A549 (cell line): ENCODE data around the gene NPAS2. TPM values are rescaled to one million over a fixed set of nuclear protein-coding genes. Genes with fewer than 3 reads are reported as not detected.
A peak's percentile ranks its signal among the peaks of the same experiment; 100 is the strongest.

Experiments used
- ATAC-seq, 2 experiments: fragments of 200-7000 bp in 1 of 2; fragments of >200 bp in 1 of 2; cut with Nextera tagmentation in 1 of 2; cut with Tn5 transposase in 1 of 2; 3 replicates each; pipeline versions ENCODE4 v1.8.0 to v1.9.1; 2018 to 2020; ENCODE audit warnings: mild to moderate bottlenecking in 1 of 2, moderate library complexity in 1 of 2
- CTCF ChIA-PET: fragments of 300-600 bp; sonication (Branson Sonifier 250); formaldehyde crosslinking; extraction: SDS; loops from one replicate; lab custom pipeline; 2021; ENCODE audit warnings: antibody characterized with exemption, inconsistent platforms; lab: Yijun Ruan, JAX
- POLR2A ChIA-PET: fragments of 350-600 bp; formaldehyde crosslinking; extraction: SDS; loops from one replicate; lab custom pipeline; 2021; ENCODE audit warnings: antibody characterized with exemption, inconsistent platforms; lab: Yijun Ruan, JAX
- DNase-seq, 2 experiments: peaks; one replicate each; pipeline versions ENCODE4 v3.0.0 to v3.0.0-alpha.2; 2011 to 2016; ENCODE audit warnings: low read depth in 1 of 2, low spot score in 1 of 2
- FAIRE-seq: peaks from 2 replicates; lab custom pipeline; 2011; peaks lifted over from hg19 to GRCh38; lab: Jason Lieb, UNC
- H3K27ac ChIP-seq, 2 experiments: fragments of >200 bp; sonication (Bioruptor Twin); formaldehyde crosslinking; 3 replicates each; pipeline ENCODE4 v1.5.1; 2016 to 2017
- H3K4me1 ChIP-seq: fragments of >200 bp; sonication (Bioruptor Twin); formaldehyde crosslinking; 3 replicates; pipeline ENCODE4 v1.6.1; 2016
- H3K4me2 ChIP-seq: fragments of >200 bp; sonication (Bioruptor Twin); formaldehyde crosslinking; 3 replicates; pipeline ENCODE4 v1.6.1; 2016
- H3K4me3 ChIP-seq: fragments of >200 bp; sonication (Bioruptor Twin); formaldehyde crosslinking; 3 replicates; pipeline ENCODE4 v1.5.1; 2016
- H3K9me3 ChIP-seq: fragments of >200 bp; sonication (Bioruptor Twin); formaldehyde crosslinking; 3 replicates; pipeline ENCODE4 v1.6.1; 2016
- CEBPB ChIP-seq, 2 experiments: fragments of >200 bp in 1 of 2; sonication (Bioruptor Twin) in 1 of 2; formaldehyde crosslinking in 1 of 2; IDR thresholded peaks; 2 replicates each; pipeline ENCODE4 v1.6.1; 2012 to 2016
- CHD2 ChIP-seq: fragments of 150-350 bp; IDR thresholded peaks from 2 replicates; pipeline ENCODE4 v1.6.1; 2014; ENCODE audit warnings: low read length; ENCODE audit not compliant: partially characterized antibody
- CHD4 ChIP-seq: fragments of 200-600 bp; sonication (generic); IDR thresholded peaks from 2 replicates; pipeline ENCODE4 v1.6.1; 2016; ENCODE audit warnings: antibody characterized with exemption, mild to moderate bottlenecking, borderline replicate concordance
- CTCF ChIP-seq: fragments of >200 bp; sonication (Bioruptor Twin); formaldehyde crosslinking; IDR thresholded peaks from 3 replicates; pipeline ENCODE4 v1.5.1; 2016
- ELK1 ChIP-seq: fragments of 150-350 bp; IDR thresholded peaks from 2 replicates; pipeline ENCODE4 v1.6.1; 2014; ENCODE audit warnings: low read depth, mild to moderate bottlenecking, low read length
- FOSL2 ChIP-seq, 2 experiments: fragments of 450-650 bp in 1 of 2; fragments of >200 bp in 1 of 2; sonication (Bioruptor Twin) in 1 of 2; formaldehyde crosslinking; IDR thresholded peaks; 2 replicates each; pipeline versions ENCODE4 v1.5.0 to v1.6.1; 2016 to 2020; ENCODE audit warnings: mild to moderate bottlenecking in 1 of 2, moderate library complexity in 1 of 2
- HDAC2 ChIP-seq: fragments of 200-600 bp; sonication (generic); IDR thresholded peaks from 2 replicates; pipeline ENCODE4 v1.6.1; 2016
- HOXA7 ChIP-seq: fragments of 250-450 bp; sonication (Bioruptor Pico); IDR thresholded peaks from 2 replicates; pipeline ENCODE4 v1.5.0; 2020; ENCODE audit warnings: mild to moderate bottlenecking, moderate library complexity
- HOXB13 ChIP-seq: fragments of 250-450 bp; sonication (Bioruptor Pico); IDR thresholded peaks from 2 replicates; pipeline ENCODE4 v1.5.0; 2020; ENCODE audit warnings: low read depth, mild to moderate bottlenecking, moderate library complexity
- HOXB5 ChIP-seq: fragments of 250-450 bp; sonication (Bioruptor Pico); IDR thresholded peaks from 2 replicates; pipeline ENCODE4 v1.5.0; 2020; ENCODE audit warnings: mild to moderate bottlenecking, moderate library complexity
- JUN ChIP-seq, 2 experiments: fragments of >200 bp; sonication (Bioruptor Twin); formaldehyde crosslinking; IDR thresholded peaks; 2 replicates in 1 of 2; 3 replicates in 1 of 2; pipeline ENCODE4 v1.6.1; 2016 to 2017
- KDM1A ChIP-seq: fragments of 200-600 bp; sonication (generic); IDR thresholded peaks from 2 replicates; pipeline ENCODE4 v1.6.1; 2016; ENCODE audit warnings: low read depth, mild to moderate bottlenecking
- NR3C1 ChIP-seq: fragments of >200 bp; sonication (Bioruptor Twin); formaldehyde crosslinking; IDR thresholded peaks from 3 replicates; pipeline ENCODE4 v1.6.1; 2017
- RAD21 ChIP-seq, 2 experiments: fragments of >200 bp in 1 of 2; sonication (Bioruptor Twin) in 1 of 2; formaldehyde crosslinking in 1 of 2; IDR thresholded peaks in 1 of 2; conservative IDR thresholded peaks in 1 of 2; 2 replicates in 1 of 2; 3 replicates in 1 of 2; pipeline ENCODE4 v1.6.1; 2012 to 2018; ENCODE audit warnings: inconsistent platforms in 1 of 2
- RARB ChIP-seq: fragments of 250-450 bp; sonication (Bioruptor Pico); IDR thresholded peaks from 2 replicates; pipeline ENCODE4 v1.8.0; 2021; ENCODE audit warnings: mild to moderate bottlenecking, moderate library complexity
- RCOR1 ChIP-seq: fragments of 150-350 bp; IDR thresholded peaks from 2 replicates; pipeline ENCODE4 v1.6.1; 2014; ENCODE audit warnings: antibody characterized with exemption, low read length, low read depth
- SMC3 ChIP-seq: fragments of >200 bp; sonication (Bioruptor Twin); formaldehyde crosslinking; IDR thresholded peaks from 3 replicates; pipeline ENCODE4 v1.6.1; 2018; ENCODE audit warnings: inconsistent platforms
- SREBF2 ChIP-seq: fragments of 450-650 bp; IDR thresholded peaks from 2 replicates; pipeline ENCODE4 v1.6.1; 2014; ENCODE audit warnings: mild to moderate bottlenecking, moderate library complexity
- TFCP2L1 ChIP-seq: fragments of 250-450 bp; sonication (Bioruptor Pico); IDR thresholded peaks from 2 replicates; pipeline ENCODE4 v1.5.0; 2021; ENCODE audit warnings: mild to moderate bottlenecking
- TP53 ChIP-seq: fragments of 250-450 bp; sonication (Bioruptor Pico); IDR thresholded peaks from 2 replicates; pipeline ENCODE4 v1.5.0; 2021; ENCODE audit warnings: mild to moderate bottlenecking, moderate library complexity
- ZFP36 ChIP-seq: fragments of 450-650 bp; IDR thresholded peaks from 2 replicates; pipeline ENCODE4 v1.6.1; 2014; ENCODE audit warnings: borderline replicate concordance; ENCODE audit not compliant: partially characterized antibody
- ZSCAN20 ChIP-seq: fragments of 250-450 bp; sonication (Bioruptor Pico); IDR thresholded peaks from 2 replicates; pipeline ENCODE4 v1.8.0; 2022; ENCODE audit warnings: mild to moderate bottlenecking, moderate library complexity
- WGBS: methylation state at CpG from one replicate; pipeline ENCODE4 v1.1.6; 2017; ENCODE audit errors: missing lambda C conversion rate; 5-methylcytosine and 5-hydroxymethylcytosine counted together
- polyA plus RNA-seq, 4 experiments: library from polyadenylated mRNA; depleted of rRNA in 3 of 4; stranded (reverse); fragments of >200 nt; fragmentation: RNase III in 1 of 4; extraction: RNeasy Plus Mini Kit Qiagen cat#74134 plus additional on column Dnase treatment in 1 of 4; gene quantifications; 2 replicates in 3 of 4; 3 replicates in 1 of 4; pipeline ENCODE4 v1.2.3, GENCODE V29; 2011 to 2017
- TF ChIP-seq, protein P1 (sequence below): IDR thresholded peaks from 2 replicates; pipeline ENCODE4 v1.6.1; 2012
- TF ChIP-seq, protein P2 (sequence below): IDR thresholded peaks from 2 replicates; pipeline ENCODE4 v1.6.1; 2012; ENCODE audit warnings: low read depth, borderline replicate concordance
- TF ChIP-seq, protein P3 (sequence below): fragments of >200 bp; sonication (Bioruptor Twin); formaldehyde crosslinking; IDR thresholded peaks from 2 replicates; pipeline ENCODE4 v1.6.1; 2016

NPAS2 gene
- polyA plus RNA-seq, 2 of the 4 experiments (the other 2 are of a cell fraction) = 31.4 to 56.1 TPM

GRCh38 chr2:101037161-101037755, 217.3 kb downstream of the NPAS2 start:
- no peak for FAIRE-seq
- peaks cover 27% of the 10 kb centered on the region; the same call in 2 of the 3 replicates for H3K4me1 ChIP-seq

DNA sequence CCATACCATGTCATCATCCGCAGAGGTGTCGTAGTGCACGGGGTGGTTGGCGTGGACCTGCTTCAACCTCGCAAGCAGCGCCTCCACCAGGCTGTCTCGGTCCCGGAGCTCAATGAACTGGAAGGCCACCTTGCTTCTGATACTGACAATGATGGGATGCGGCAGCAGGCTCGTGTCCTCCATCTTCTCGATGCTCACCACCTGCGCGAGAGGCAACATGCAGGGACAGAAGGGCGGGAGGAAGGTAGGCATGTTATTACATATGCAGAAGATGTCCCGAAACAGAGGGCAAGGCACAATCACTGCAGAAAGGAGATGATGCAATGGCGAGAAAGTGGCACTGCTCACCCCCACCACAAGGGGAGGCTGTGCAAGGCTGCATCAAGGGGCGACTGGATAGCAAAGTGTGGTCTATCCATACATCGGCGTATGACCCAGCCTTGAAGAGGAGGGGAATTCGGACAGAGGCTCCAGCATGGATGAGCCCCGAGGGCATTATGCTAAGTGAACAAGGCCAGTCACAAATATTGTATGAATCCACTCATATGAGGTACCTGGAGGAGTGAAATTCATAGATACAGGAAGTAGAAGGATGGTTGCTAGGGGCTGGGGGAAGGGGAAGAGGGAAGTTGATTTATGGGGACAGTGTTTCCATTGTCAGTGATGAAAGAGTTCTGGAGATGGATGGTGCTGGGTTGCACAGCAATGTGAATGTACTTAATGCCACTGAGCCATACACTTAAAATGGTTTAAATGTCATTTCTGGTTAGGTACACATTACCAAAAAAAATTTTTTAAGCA, 218.7 kb downstream of the NPAS2 start:
- 94% methylated on average over 21 of the region's 21 CpGs for WGBS
- POLR2A ChIA-PET = no interaction called here
- Histone ChIP-seq H3K4me1 (peaks cover 27% of the 10 kb centered on the region; the same call in 2 of the 3 replicates), H3K4me2 (no peak overlapping the region), H3K27ac (peak overlapping the region; percentile 58 to 80), H3K4me3 (no peak overlapping the region), H3K9me3 (no peaks in the 10 kb centered on the region)
- CTCF ChIA-PET = interaction anchor here (0.7 to 5.2 kb wide), 11 partner anchors 9 to 443 kb away, joined by 3 to 107 read pairs (median 3); partner anchors contain the start of gene TBC1D8
- FAIRE-seq (no peak), ATAC-seq (peak; percentile 52 to 63; a peak in 5 of 6 replicates), DNase-seq (peak in 1 of 2 experiments; percentile 59)
- peak; percentile 52 to 89; a peak in 3 of 4 replicates for TF ChIP-seq CEBPB (IDR thresholded peaks at IDR 0.05)
- peak; percentile 43 to 61; a peak in 4 of 5 replicates for TF ChIP-seq RAD21 (conservative IDR thresholded peaks at IDR 0.05 in 1 of 2, IDR thresholded peaks at IDR 0.05 in 1 of 2)
- no peak for TF ChIP-seq HOXB5 (CRISPR knock-in tag)
- TF ChIP-seq CTCF = peak; percentile 46; the same call in 2 of the 3 replicates
- TF ChIP-seq ZSCAN20 = no peak
- no peak for TF ChIP-seq RARB (CRISPR knock-in tag)
- TF ChIP-seq, protein P1, sequence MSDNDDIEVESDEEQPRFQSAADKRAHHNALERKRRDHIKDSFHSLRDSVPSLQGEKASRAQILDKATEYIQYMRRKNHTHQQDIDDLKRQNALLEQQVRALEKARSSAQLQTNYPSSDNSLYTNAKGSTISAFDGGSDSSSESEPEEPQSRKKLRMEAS = 0 out of 2 replicates have a peak, but pooled peaks have one; percentile 27
- peak; percentile 57 for TF ChIP-seq SMC3
- no peak for TF ChIP-seq NR3C1
- TF ChIP-seq, protein P2, sequence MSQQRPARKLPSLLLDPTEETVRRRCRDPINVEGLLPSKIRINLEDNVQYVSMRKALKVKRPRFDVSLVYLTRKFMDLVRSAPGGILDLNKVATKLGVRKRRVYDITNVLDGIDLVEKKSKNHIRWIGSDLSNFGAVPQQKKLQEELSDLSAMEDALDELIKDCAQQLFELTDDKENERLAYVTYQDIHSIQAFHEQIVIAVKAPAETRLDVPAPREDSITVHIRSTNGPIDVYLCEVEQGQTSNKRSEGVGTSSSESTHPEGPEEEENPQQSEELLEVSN = no peak
- no peak for TF ChIP-seq TP53

More at GRCh38 chr2:101037161-101037755, 217.3 kb downstream of the NPAS2 start:
- Histone ChIP-seq H3K9me3 (no peaks in the 10 kb centered on the region), H3K27ac (peak overlapping the region; percentile 58 to 80)
- TF ChIP-seq ZFP36 (no peak), ELK1 (no peak), HOXB13 (CRISPR knock-in tag) (no peak), FOSL2 (IDR thresholded peaks at IDR 0.05) (no peak), FOSL2 (CRISPR knock-in tag; IDR thresholded peaks at IDR 0.05) (no peak), TFCP2L1 (CRISPR knock-in tag) (no peak), RCOR1 (no peak), CHD4 (no peak), CHD2 (no peak), HOXA7 (no peak), KDM1A (no peak), SREBF2 (no peak), HDAC2 (no peak), SMC3 (no peak), JUN (IDR thresholded peaks at IDR 0.05) (no peak)
- TF ChIP-seq, protein P3, sequence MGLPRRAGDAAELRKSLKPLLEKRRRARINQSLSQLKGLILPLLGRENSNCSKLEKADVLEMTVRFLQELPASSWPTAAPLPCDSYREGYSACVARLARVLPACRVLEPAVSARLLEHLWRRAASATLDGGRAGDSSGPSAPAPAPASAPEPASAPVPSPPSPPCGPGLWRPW = no peak
- TF ChIP-seq, all 56 proteins: peak for 0
- DNase-seq (no peak), ATAC-seq (no peak)
- ChIA-PET CTCF (interaction anchor here (0.6 to 5.2 kb wide), 24 partner anchors 9 to 1670 kb away, joined by 3 to 107 read pairs (median 6); partner anchors contain the start of gene TBC1D8), POLR2A (interaction anchor here (0.7 to 1.6 kb wide), 2 partner anchors 10 to 114 kb away, joined by 3 to 6 read pairs; partner anchors contain the start of gene TBC1D8)
- 90% methylated on average over 19 of the region's 19 CpGs for WGBS
- Histone ChIP-seq H3K4me3 (no peak overlapping the region), H3K4me2 (no peak overlapping the region)
